Measurements from ENCODE around the gene ALG10. TPM values are rescaled to one million over a fixed set of nuclear protein-coding genes. Genes with fewer than 3 reads are reported as not detected.
"Not testable (repeated sequence)": the region's sequence is repeated elsewhere in the genome, so short reads cannot be mapped to it uniquely, and the experiment has no call there.

Gene ALG10
- total and polyA plus RNA-seq, 2 of the 4 experiments (the other 2 are of a cell fraction) = 2.7 to 9.7 TPM

DNA sequence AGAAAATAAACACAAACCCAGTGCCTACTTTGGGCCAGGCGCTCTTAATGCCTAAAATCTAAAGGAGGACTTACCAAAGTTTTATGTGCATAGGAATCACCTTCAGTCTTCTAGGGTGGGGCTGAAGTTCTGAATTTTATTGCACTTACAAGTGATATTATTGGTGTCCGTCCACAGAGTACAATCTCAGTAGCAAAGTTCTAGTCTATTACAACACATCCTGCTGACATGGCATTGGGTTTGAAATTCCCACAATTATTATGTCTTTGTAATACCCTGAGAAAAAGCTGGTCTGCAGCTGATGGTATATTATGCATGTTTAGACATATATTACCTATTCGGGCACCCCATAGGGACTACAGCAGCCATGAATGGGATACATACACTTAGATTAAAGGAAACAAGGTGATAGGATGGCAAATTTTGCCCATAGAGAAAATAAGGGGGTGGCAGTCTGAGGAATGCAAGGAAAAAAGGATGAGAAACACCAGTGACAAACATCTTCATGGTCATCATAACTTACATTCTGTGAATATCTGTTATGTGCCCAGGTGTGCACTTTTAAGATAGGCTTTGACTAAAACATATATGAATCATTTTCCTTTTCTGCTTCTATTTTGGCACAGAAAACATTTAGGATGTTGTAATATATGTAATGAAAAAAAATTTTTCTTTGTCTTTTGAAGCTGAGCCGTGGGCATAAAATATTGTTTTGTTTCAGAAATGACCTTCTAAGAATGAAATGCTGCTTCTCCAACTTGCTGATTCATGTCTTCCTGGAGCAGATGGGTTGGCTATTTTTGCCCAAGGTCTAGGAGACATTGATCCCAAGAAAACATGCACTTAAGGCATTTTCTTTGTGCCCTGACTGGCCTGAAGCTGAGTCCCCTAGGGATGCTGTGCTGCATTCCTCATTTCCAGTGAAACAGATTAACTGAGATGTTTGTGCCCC lies 27.2 kb upstream of the ALG10 start:
- Histone ChIP-seq H2AK5ac (ENCODE audit: low read depth, low read length) (no peak overlapping the region), H3K27ac (ENCODE audit: insufficient read depth, low read length) (no peak overlapping the region), H4K5ac (ENCODE audit: low read depth, low read length) (no peak overlapping the region), H3K56ac (ENCODE audit: extremely low read depth, insufficient read depth, low read length) (no peak overlapping the region), H3K14ac (replicated peaks; ENCODE audit: low read depth, low read length) (no peak overlapping the region), H2AK9ac (replicated peaks; ENCODE audit: low read depth, low read length, poor library complexity) (no peak overlapping the region), H3K4me2 (ENCODE audit: low read depth, low read length) (no peak overlapping the region), H3K4me1 (ENCODE audit: control insufficient read depth, insufficient read depth, low read length) (no peaks in the 10 kb centered on the region), H4K91ac (ENCODE audit: insufficient read depth, low read depth, low read length) (no peak overlapping the region), H3K36me3 (ENCODE audit: control insufficient read depth, insufficient read depth, low read length) (no peaks in the 10 kb centered on the region), H4K20me1 (ENCODE audit: insufficient read depth, low read length) (no peaks in the 10 kb centered on the region), H3K9me1 (ENCODE audit: insufficient read depth, low read length) (no peaks in the 10 kb centered on the region), H2BK20ac (ENCODE audit: low read depth, low read length) (no peak overlapping the region), H3K18ac (ENCODE audit: low read depth, low read length) (no peak overlapping the region), H4K8ac (ENCODE audit: low read depth in 2 of 2, low read length in 2 of 2) (no peak overlapping the region), H2BK15ac (ENCODE audit: low read depth, low read length) (no peak overlapping the region), H3K4ac (ENCODE audit: low read depth, low read length) (no peak overlapping the region), H3K23ac (ENCODE audit: low read depth, low read length) (no peak overlapping the region), H2AFZ (replicated peaks; ENCODE audit: low read length, poor library complexity) (no peak overlapping the region), H3K9ac (ENCODE audit: low read depth, low read length) (no peak overlapping the region), H2BK120ac (ENCODE audit: low read depth, low read length) (no peak overlapping the region), H2BK5ac (ENCODE audit: low read depth, low read length, poor library complexity, severe bottlenecking) (no peak overlapping the region), H3K79me1 (ENCODE audit: low read depth in 1 of 2, low read length in 2 of 2) (no peaks in the 10 kb centered on the region), H3K27me3 (ENCODE audit: control insufficient read depth, insufficient read depth, low read length) (no peaks in the 10 kb centered on the region), H3K9me3 (ENCODE audit: control insufficient read depth, insufficient read depth, low read length) (no peaks in the 10 kb centered on the region), H3K4me3 (ENCODE audit: insufficient read depth, low read depth, low read length) (no peak overlapping the region)
- no peak for ATAC-seq (ENCODE audit: low read depth)
- ChIA-PET POLR2A (ENCODE audit: unreplicated experiment) (no interaction called here), CTCF (no interaction called here)
- dilution Hi-C loops (cut with HindIII; ENCODE audit: low sequenced_read_pairs, unreplicated experiment) = no loop called here
- TF ChIP-seq MXI1 (IDR thresholded peaks at IDR 0.05; ENCODE audit: borderline replicate concordance, low read depth, low read length) = no peak
- TF ChIP-seq RAD21 (IDR thresholded peaks at IDR 0.05; ENCODE audit: low read length) = no peak
- TF ChIP-seq, protein P1, sequence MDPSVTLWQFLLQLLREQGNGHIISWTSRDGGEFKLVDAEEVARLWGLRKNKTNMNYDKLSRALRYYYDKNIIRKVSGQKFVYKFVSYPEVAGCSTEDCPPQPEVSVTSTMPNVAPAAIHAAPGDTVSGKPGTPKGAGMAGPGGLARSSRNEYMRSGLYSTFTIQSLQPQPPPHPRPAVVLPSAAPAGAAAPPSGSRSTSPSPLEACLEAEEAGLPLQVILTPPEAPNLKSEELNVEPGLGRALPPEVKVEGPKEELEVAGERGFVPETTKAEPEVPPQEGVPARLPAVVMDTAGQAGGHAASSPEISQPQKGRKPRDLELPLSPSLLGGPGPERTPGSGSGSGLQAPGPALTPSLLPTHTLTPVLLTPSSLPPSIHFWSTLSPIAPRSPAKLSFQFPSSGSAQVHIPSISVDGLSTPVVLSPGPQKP (IDR thresholded peaks at IDR 0.05; ENCODE audit: borderline replicate concordance, low read depth, low read length) = no peak
- TF ChIP-seq NFE2L2 (IDR thresholded peaks at IDR 0.05; ENCODE audit: low read depth, low read length) = no peak
- TF ChIP-seq RCOR1 (IDR thresholded peaks at IDR 0.05; ENCODE audit: insufficient replicate concordance, low read length) = no peak
- TF ChIP-seq POLR2A (IDR thresholded peaks at IDR 0.05; ENCODE audit: low read depth, low read length) = no peak
- TF ChIP-seq SMC3 (IDR thresholded peaks at IDR 0.05; ENCODE audit: low read depth, low read length) = no peak
- in situ Hi-C loops (cut with MboI; ENCODE audit: low sequenced_read_pairs) = loop anchor here (25.0 kb wide), 1 partner anchor 158 kb away; no protein-coding TSS in a partner anchor
- intact Hi-C loops (cut with micrococcal nuclease) = no loop called here
- WGBS, 2 experiments (ENCODE audit: extremely low coverage in 2 of 2, insufficient read length in 1 of 2) = no CpG with 5 or more reads among the region's 4 CpGs
- DNase-seq = no peak
- BruUV-seq (replicated peaks) = no TSS peak

DNA sequence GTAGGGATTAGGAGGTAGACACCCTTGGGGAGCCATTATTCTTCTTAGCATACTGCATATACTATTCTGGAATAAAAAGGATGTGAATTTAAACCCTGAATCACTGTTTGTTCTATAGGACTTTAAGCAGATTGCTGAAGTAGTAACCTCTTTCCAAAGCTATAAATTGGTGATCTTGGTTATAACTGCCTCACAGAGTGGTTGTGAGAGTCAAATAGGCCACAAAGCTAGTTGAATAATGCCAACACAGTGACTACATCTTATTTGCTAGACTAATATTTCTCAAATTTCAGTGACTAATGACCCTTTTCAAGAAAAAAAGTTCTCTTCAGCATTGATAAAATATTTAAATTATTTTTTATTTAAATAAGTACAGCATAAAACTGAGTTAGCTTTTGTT lies 13.5 kb upstream of the ALG10 start:
- H3K18ac ChIP-seq (ENCODE audit: low read depth, low read length); H4K8ac ChIP-seq (ENCODE audit: low read depth in 2 of 2, low read length in 2 of 2); H4K5ac ChIP-seq (ENCODE audit: low read depth, low read length); H3K14ac ChIP-seq (replicated peaks; ENCODE audit: low read depth, low read length); H3K9ac ChIP-seq (ENCODE audit: low read depth, low read length); H3K23ac ChIP-seq (ENCODE audit: low read depth, low read length); H3K9me1 ChIP-seq (ENCODE audit: insufficient read depth, low read length); H2AK5ac ChIP-seq (ENCODE audit: low read depth, low read length); intact Hi-C loops (cut with micrococcal nuclease); H4K91ac ChIP-seq (ENCODE audit: insufficient read depth, low read depth, low read length); H2BK120ac ChIP-seq (ENCODE audit: low read depth, low read length); H2BK15ac ChIP-seq (ENCODE audit: low read depth, low read length); POLR2A ChIA-PET (ENCODE audit: unreplicated experiment); CTCF ChIA-PET; DNase-seq; H3K56ac ChIP-seq (ENCODE audit: extremely low read depth, insufficient read depth, low read length); H4K20me1 ChIP-seq (ENCODE audit: insufficient read depth, low read length); H3K4ac ChIP-seq (ENCODE audit: low read depth, low read length); BruUV-seq (replicated peaks); H3K4me3 ChIP-seq (ENCODE audit: insufficient read depth, low read depth, low read length); H3K4me1 ChIP-seq (ENCODE audit: control insufficient read depth, insufficient read depth, low read length); ATAC-seq (ENCODE audit: low read depth); H2AFZ ChIP-seq (replicated peaks; ENCODE audit: low read length, poor library complexity); H3K27ac ChIP-seq (ENCODE audit: insufficient read depth, low read length); H3K27me3 ChIP-seq (ENCODE audit: control insufficient read depth, insufficient read depth, low read length); H3K79me1 ChIP-seq (ENCODE audit: low read depth in 1 of 2, low read length in 2 of 2); H2BK20ac ChIP-seq (ENCODE audit: low read depth, low read length); dilution Hi-C loops (cut with HindIII; ENCODE audit: low sequenced_read_pairs, unreplicated experiment); H2BK5ac ChIP-seq (ENCODE audit: low read depth, low read length, poor library complexity, severe bottlenecking); H3K9me3 ChIP-seq (ENCODE audit: control insufficient read depth, insufficient read depth, low read length); H2AK9ac ChIP-seq (replicated peaks; ENCODE audit: low read depth, low read length, poor library complexity); H3K36me3 ChIP-seq (ENCODE audit: control insufficient read depth, insufficient read depth, low read length); H3K4me2 ChIP-seq (ENCODE audit: low read depth, low read length): not testable (repeated sequence)
- in situ Hi-C loops (cut with MboI; ENCODE audit: low sequenced_read_pairs) = loop anchor here (25.0 kb wide), 3 partner anchors 97 to 1647 kb away; no protein-coding TSS in a partner anchor
